HCT116 (cell line): Measurements from ENCODE around the gene CPEB2.

ENCODE experiments used
- ATF3 ChIP-seq: IDR thresholded peaks from 2 replicates; pipeline ENCODE4 v1.6.1; 2012
- CEBPB ChIP-seq: IDR thresholded peaks from 2 replicates; pipeline ENCODE4 v1.6.1; 2012; ENCODE audit warnings: low read depth
- CTCF ChIP-seq, 3 experiments: fragments of 200-600 bp in 1 of 3; sonication (generic) in 1 of 3; IDR thresholded peaks in 2 of 3; conservative IDR thresholded peaks in 1 of 3; 2 replicates each; pipeline ENCODE4 v1.5.1; 2012 to 2017; ENCODE audit warnings: low read depth in 2 of 3, low read length in 2 of 3, antibody characterized with exemption in 1 of 3, borderline replicate concordance in 1 of 3, control low read depth in 1 of 3, mild to moderate bottlenecking in 1 of 3, mixed read lengths in 1 of 3, mixed run types in 1 of 3, moderate library complexity in 1 of 3; ENCODE audit not compliant: insufficient read depth in 1 of 3
- ELF1 ChIP-seq: IDR thresholded peaks from 2 replicates; pipeline ENCODE4 v1.6.1; 2012; ENCODE audit warnings: low read depth, borderline replicate concordance
- EZH2 ChIP-seq: fragments of 200-600 bp; sonication (generic); IDR thresholded peaks from 2 replicates; pipeline ENCODE4 v1.6.1; 2017; ENCODE audit warnings: antibody characterized with exemption, mixed run types
- POLR2A ChIP-seq: IDR thresholded peaks from 2 replicates; pipeline ENCODE4 v1.7.0; 2011; ENCODE audit warnings: borderline replicate concordance; ENCODE audit not compliant: insufficient read depth, insufficient read length; ENCODE audit errors: extremely low read depth
- POLR2AphosphoS5 ChIP-seq: IDR thresholded peaks from 2 replicates; pipeline ENCODE4 v1.6.1; 2011; ENCODE audit warnings: mild to moderate bottlenecking, low read depth, low read length, moderate library complexity
- REST ChIP-seq: IDR thresholded peaks from 2 replicates; pipeline ENCODE4 v1.6.1; 2012; ENCODE audit warnings: low read depth
- SIN3A ChIP-seq: IDR thresholded peaks from 2 replicates; pipeline ENCODE4 v1.6.1; 2012; ENCODE audit warnings: low read depth
- SP1 ChIP-seq: IDR thresholded peaks from 2 replicates; pipeline ENCODE4 v1.6.1; 2012; ENCODE audit warnings: low read depth
- YY1 ChIP-seq: IDR thresholded peaks from 2 replicates; pipeline ENCODE4 v1.6.1; 2011; ENCODE audit warnings: low read length, low read depth, moderate library complexity, mild to moderate bottlenecking; ENCODE audit not compliant: insufficient replicate concordance; ENCODE audit errors: extremely low read depth
- ZNF274 ChIP-seq: fragments of 200-500 bp; sonication (Bioruptor generic); IDR thresholded peaks from 2 replicates; pipeline ENCODE4 v1.6.1; 2014; ENCODE audit warnings: mild to moderate bottlenecking, low read depth, low read length, inconsistent platforms

- TF ChIP-seq CTCF (IDR thresholded peaks at IDR 0.05 in 2 of 3, conservative IDR thresholded peaks at IDR 0.05 in 1 of 3; ENCODE audit: borderline replicate concordance in 1 of 3, insufficient read depth in 1 of 3, low read depth in 2 of 3, low read length in 2 of 3) (no peak), EZH2 (no peak), POLR2A (no peak), ELF1 (no peak), REST (no peak), YY1 (no peak), ZNF274 (no peak), POLR2AphosphoS5 (no peak), SP1 (no peak), CEBPB (no peak), ATF3 (no peak), SIN3A (no peak)
Measured at GRCh38 chr4:15004739-15005301, 2.5 kb downstream of the CPEB2 start.
